ENCODE measurements around the gene AMBRA1.

The AMBRA1 gene

GRCh38 chr11:46512261-46512881 is 81.5 kb downstream of the AMBRA1 start:
- DNase-seq = no peak

GRCh38 chr11:46511342-46511741 is 82.5 kb downstream of the AMBRA1 start:
- no peak for DNase-seq

GRCh38 chr11:46508360-46508759 is 85.5 kb downstream of the AMBRA1 start:
- DNase-seq = no peak

GRCh38 chr11:46506483-46506791 is 87.4 kb downstream of the AMBRA1 start:
- DNase-seq = no peak

DNA sequence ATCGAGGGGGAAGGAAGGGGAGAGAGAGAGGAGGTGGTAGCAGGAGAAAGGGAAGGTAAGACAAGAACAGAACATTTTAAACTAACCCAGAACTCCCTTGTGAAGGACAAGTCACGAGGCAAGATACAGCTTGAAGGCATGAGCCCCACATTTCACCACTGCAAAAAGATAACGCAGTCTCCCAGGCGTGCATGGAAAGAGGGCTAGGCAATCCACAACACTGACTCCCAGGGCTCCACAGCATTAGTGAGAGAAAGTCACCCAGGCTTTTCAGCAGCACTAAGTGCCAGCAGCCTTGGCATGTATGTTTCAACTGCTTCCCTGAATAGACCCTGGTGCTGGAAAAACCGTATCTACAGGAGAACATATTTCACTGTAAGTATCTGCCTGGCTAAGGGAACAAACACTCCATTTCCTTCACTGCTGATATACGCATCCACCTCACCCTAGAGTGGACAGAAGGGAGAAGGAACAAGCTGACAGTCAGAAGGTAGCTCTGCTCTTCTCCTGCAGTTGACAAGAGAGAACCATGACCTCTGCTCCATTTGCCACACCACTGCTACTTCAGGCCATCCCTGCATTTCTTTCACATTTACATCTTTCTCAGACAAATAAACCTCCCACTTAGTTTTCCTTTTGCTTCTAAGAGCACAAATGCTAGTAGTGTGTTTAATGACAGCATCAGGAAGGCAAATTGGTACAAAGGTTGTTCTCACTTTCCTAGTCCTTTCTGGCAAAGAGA is 87.9 kb downstream of the AMBRA1 start:
- DNase-seq = peak in 1 of 51 donors; percentile 45

DNA sequence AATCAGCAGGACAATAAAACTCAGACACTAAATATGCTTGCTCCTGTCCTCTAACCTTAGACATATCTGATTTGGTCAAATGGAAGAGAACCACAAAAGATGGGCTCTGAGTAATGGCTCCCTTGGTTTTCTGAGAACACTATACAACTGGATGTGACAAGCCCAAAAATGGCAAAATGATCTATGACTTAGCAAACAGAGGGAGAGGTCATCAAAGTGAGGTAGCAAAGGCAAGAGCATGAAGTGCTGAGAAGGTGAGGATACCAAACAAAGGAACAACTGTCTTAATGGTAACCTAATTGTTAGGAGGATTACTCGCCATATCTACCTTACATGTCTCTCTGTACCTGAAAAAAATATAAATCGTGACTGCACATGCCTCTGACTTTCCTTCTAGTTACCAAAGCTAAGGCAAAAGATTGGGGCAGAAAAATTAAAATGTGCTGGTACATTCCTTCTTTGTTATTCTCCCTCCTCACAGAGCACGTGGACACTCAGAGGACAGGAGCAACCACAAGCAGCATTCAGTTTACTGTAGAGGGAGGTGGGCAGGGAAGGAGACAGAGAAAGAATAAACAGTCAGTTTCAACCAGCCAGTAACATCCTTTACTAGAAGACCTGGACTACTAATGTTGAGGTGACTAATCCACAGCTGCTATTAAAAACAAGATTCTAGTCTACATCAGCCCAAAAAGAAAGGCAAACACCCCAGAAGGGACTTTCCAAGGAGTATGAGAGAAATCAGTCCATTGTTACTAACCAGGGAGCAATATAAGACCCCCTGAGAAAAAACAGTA is 88.8 kb downstream of the AMBRA1 start:
- no peak for DNase-seq

GRCh38 chr11:46499821-46500220 is 94.0 kb downstream of the AMBRA1 start:
- DNase-seq = no peak

- DNase-seq = no peak
These were observed 94.9 kb downstream of the AMBRA1 start for GRCh38 chr11:46498968-46499367.

DNA sequence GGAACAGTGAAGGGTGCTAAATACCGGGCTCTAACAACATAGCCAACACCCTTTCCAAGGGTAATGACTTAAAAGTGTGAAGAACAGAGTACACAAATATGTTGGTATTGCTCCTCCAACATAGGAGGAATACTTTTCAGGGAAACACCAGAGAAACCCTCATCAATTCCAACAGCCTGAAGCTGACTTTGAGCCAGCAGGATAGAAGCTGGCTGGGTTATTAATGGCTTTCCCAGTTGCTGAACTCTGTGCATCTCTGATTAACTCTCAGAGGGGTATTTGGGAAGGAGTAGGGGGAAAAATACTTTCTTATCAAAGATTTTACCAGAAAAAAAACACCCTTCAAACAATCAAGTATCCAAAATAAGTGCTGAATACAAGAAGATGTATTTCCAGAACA is 95.6 kb downstream of the AMBRA1 start:
- no peak for DNase-seq

GRCh38 chr11:46497498-46497897 is 96.3 kb downstream of the AMBRA1 start:
- no peak for DNase-seq

DNA sequence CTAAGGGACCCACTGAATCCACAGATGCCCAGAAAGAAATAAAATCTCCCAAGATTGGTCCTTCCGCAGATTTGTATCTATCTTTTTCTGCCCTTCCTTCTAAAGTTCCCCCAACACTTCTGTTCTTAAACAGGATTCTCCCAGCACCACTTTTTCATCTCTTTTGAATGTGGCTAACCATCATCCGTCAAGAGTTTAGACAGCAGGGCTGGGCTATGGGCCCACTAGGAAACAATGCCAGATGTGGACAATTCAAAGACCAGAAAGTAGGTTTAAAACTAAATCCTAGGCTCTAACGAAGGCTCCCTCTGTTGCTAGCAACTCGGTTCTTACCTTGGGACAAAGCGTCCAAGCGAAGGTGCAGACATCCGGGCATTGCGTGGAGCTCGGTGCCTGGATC is 100.0 kb downstream of the AMBRA1 start:
- DNase-seq = no peak

DNA sequence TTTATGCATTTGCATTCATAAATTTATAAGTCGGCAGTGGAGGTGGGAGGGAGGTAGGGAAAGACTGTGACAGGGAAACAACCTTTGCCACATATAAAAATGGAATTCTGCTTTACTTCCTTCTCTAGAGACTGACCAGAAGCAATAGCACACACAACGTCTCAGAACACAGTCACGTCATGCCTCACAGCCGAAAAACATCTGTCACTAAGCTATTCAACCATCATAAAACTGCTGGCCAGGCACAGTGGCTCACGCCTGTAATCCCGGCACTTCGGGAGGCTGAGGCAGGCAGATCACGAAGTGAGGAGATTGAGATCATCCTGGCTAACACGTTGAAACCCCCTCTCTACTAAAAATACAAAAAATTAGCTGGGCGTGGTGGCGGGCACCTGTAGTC is 101.3 kb downstream of the AMBRA1 start:
- peak in 1 of 51 donors; percentile 40 for DNase-seq

- DNase-seq = no peak
These were observed 102.0 kb downstream of the AMBRA1 start for GRCh38 chr11:46491661-46492330.

DNA sequence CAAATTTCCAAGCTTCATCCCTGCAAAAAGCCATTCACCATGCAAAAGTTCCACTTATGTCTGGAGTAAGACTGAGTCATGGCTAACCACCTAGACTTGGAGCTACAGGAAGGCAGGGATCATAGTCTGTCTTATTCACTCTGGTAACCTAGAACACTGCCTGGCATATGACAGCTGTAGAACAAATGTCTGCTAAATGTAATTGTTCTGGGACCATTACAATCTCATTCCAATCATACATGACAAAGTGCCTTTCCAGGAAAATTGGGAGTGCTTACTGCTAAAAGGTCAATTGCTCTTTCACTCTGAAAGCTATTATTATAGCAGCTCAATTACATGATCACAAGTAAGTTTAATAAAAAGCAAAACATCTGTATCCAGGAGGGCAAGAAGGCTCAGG is 103.2 kb downstream of the AMBRA1 start:
- DNase-seq = no peak

DNA sequence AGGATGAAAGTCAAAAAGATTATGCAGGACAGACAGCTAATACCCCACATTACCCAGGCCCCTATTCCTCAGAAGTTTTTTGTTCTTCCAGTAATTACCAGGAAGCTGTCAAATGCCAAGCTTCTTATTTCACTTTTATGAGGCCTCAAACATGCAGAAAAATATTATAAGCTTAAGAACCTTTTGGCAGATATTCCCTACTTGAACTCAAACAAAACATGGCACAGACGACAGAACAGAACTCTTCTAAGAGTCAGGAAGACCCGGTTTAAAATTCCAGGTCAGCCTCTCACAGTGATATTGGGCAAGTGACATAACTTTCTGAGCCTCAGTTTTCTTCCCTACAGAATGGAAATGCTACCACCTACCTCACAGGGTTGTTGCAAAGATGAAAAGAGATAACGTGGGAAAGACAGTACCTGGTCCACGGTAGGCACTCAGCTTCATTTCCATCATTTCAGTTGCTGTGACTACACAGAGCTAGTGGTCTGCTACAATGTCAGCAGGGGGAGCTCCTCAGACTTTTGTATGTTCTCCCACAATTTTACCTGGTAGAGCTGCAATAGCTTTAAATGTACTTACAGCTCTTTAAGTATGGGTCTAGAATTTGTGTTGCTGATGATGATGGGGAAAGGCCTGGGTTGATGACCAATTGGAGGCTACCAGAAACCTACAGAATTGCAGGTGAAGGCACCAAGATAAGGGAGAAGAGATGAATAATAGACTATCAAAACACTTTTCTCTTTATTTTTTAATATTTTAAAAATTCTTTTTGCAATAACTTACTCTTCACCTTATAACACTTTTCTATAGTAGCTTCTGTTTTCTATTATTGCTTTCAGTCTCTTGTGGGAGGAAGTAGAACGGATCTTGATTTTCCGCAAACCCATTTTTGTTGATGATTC is 103.9 kb downstream of the AMBRA1 start:
- DNase-seq = peak in 1 of 51 donors; percentile 61

GRCh38 chr11:46485856-46486443 is 107.9 kb downstream of the AMBRA1 start:
- peak in 1 of 51 donors; percentile 23 for DNase-seq

DNA sequence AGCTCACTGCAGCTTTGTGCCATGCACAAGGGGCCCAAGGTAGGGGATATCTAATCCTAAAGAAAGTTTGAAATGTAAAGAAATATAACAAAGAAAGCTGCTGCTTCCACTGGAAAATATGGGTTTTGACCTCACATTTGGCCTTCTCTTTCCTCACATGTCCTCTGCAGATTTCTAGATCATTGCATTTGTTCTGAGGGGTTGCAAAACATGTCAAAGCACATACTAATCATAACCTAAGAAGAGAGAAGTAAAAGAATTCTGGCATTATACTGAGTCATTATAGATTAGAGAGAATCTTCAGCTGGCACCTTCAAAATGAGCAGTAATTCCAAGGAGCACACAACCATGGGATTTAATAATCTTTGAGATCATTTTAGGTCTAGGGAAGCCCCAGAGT is 109.7 kb downstream of the AMBRA1 start:
- no peak for DNase-seq

DNA sequence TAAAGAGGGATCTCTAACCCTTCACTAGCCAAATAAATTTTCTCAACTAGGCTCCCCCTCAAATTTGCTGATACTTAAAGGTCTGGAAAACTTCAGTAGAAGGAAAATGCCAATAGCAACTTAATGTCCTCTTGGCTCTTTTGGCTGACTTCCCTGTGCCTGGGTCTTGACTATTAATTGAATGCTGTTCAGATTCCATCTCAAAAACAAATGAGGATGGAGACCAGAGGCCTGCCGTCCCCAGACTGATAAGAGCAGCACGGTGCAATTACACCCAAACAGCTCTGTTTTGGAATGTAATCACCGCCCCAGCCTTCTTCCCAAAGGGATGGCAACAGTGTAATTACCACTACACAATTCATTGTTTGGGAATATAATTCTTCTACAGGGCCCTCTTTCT is 112.9 kb downstream of the AMBRA1 start:
- DNase-seq = no peak

GRCh38 chr11:46480166-46480726 is 113.6 kb downstream of the AMBRA1 start:
- DNase-seq = no peak

- DNase-seq = no peak
These were observed 114.2 kb downstream of the AMBRA1 start for GRCh38 chr11:46479601-46480000.

Measured in hypothalamus (tissue), 51 donors.